Astrocyte of the spinal cord (primary cell): Measurements from ENCODE around the gene CPNE7.
A peak's percentile ranks its signal among the peaks of the same experiment; 100 is the strongest.

Experiments used
- DNase-seq: peaks from one replicate; pipeline ENCODE4 v3.0.0; 2011; ENCODE audit warnings: low read depth, low spot score
- H3K4me3 ChIP-seq: 2 replicates; pipeline ENCODE4 v1.5.1; 2011; ENCODE audit warnings: low read depth, mild to moderate bottlenecking, low read length, moderate library complexity
- CTCF ChIP-seq: IDR thresholded peaks from 2 replicates; pipeline ENCODE4 v1.5.1; 2012; ENCODE audit warnings: low read depth, mild to moderate bottlenecking, low read length, inconsistent platforms
- in situ Hi-C: cut with HindIII; loops from 2 replicates; pipeline ENCODE4 v1.10.0; 2017; ENCODE audit warnings: low sequenced_read_pairs

CPNE7 gene

GRCh38 chr16:89579351-89579750, 3.8 kb downstream of the CPNE7 start:
- in situ Hi-C loops = no loop called here
- no peak overlapping the region for H3K4me3 ChIP-seq
- TF ChIP-seq CTCF = no peak
- DNase-seq = no peak

- no peak for TF ChIP-seq CTCF
- DNase-seq = peak; percentile 98
- H3K4me3 ChIP-seq = no peak overlapping the region
- in situ Hi-C loops = no loop called here
Observed at GRCh38 chr16:89581045-89581695, 5.6 kb downstream of the CPNE7 start.

- TF ChIP-seq CTCF = no peak
- in situ Hi-C loops = no loop called here
- peak; percentile 72 for DNase-seq
- no peak overlapping the region for H3K4me3 ChIP-seq
Observed at GRCh38 chr16:89581861-89582563, 6.5 kb downstream of the CPNE7 start.

DNA sequence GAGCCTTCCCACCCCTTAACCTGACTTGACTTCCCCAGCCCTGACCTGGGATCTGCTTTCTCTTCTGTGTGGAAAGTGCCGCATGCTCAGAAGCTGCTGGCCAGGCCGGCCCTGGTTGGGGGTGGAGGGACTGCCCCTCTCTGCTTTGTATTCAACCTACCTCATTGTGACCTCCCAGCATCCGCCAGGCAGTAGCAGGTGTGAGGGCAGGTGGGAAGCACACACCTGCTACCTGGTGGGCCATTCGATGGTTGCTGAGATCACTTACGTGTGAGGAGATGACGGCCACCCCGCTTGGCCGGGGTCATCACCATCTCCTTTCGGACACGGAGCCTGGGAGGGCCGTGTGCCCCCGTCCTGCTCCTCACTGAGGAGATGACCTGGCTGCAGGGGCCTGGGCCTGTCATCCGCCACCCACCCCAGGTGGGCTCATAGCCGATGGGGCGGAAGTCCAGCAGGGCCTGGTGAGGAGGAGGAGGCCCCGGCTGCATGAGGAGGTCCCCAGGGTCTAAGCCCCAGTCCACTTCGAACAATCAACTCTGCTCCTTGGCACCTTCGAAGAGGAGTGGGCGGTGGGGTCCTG, 7.1 kb downstream of the CPNE7 start:
- in situ Hi-C loops = no loop called here
- H3K4me3 ChIP-seq = no peak overlapping the region
- DNase-seq = no peak
- TF ChIP-seq CTCF = no peak

DNA sequence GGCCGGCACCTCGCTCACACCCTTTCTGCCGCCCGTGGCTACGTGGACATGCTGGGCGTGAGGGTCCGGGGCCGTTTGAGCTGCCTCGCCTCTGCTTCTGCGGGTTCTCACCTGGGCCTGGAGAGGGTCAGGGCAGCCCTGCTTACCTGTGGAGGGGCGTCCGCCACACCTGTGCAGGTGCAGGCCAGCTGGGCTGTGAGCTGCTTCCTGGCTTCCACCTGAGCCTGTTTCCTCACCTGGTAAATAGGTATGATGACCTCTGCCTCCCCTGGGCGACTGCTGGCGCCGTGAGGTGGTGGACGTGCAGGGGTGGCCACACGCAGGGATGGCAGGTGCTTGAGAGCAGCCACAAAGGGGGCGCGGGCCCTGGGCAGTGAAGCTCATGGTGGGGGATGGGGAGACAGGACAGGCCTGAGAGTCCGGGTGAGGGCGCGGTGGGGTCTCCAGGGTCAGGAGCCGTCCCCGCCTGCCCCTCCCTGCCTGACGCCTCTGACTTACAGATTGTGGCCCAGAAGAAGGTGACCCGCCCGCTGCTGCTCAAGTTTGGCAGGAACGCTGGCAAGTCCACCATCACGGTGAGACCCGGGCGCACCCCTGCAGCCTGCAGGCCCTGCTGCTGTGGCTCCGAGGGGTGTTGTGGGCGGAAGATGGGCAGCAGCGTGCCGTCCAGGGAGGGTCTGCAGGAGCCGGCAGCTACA, 7.8 kb downstream of the CPNE7 start:
- no peak for TF ChIP-seq CTCF
- no peak overlapping the region for H3K4me3 ChIP-seq

DNA sequence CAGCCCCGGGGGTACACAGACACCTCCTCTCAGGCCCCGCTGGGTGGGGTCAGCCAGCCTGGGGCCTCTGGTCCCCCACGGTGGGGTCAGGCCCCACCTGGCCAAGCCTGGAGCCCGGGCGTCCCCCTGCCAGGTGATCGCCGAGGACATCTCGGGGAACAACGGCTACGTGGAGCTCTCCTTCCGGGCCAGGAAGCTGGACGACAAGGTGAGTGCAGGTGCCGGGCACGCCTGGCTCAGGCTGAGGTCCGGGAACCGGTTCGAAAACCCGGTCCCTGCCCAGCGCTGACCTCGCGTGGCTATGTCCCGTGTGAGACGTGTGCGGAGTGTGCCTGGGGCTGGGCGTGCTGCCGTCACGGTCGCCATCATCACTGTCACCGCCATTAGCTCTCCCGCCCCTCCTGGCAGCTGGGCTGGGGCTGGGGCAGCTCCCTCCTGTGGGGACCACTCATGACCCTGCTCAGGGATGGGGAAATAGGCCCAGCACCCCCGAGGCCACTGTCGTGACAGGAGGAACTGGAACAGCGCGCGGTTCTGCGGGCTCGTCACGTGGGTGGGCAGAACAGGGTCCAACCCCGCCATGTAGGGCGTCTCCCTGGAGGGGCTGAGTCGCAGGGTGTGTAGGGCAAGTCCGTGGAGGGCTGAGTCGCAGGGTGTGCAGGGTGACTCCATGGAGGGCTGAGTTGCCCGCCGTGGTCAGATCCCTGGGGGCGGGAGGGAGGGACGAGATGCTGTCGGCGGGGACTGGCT, 8.5 kb downstream of the CPNE7 start:
- TF ChIP-seq CTCF = no peak
- in situ Hi-C loops = no loop called here
- no peak overlapping the region for H3K4me3 ChIP-seq
- no peak for DNase-seq

More for the DNA sequence above, 7.8 kb downstream of the CPNE7 start:
- in situ Hi-C loops = no loop called here
- no peak for DNase-seq
